Measurements from ENCODE around the gene OR8B3.

Gene OR8B3

DNA sequence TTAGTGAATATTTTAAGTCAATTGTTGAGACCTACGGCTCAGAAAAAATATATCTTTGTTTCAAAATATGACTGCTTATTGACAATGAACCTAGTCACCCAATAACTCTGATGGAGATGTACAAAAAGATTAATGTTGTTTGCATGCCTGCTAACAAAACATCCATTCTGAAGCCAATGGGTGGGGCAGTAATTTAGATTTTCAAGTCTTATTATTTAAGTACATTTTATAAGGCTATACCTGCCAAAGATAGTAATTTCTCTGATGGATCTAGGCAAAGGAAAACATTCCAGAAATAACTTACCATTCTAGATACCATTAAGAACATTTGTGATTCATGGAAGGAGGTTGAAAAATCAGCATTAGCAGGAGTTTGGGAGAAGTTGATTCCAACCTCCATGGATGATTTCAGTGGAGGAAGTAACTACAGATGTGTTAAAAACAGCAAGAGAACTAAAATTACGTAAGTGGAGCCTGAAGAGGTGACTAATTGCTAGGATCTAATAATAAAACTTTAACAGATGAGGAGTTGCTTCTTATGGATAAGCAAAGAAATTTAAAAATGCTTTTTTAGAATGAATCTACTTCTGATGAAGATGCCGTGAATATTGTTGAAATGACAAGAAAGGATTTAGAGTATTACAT, 52.4 kb downstream of the OR8B3 start:
- no peak for DNase-seq
